Stimulated activated CD8-positive, alpha-beta memory T cell treated with anti-CD3 and anti-CD28 coated beads, Interleukin-15, amount 100 ng/mL, for 1 hour (primary cell): ENCODE data around the gene EXD2.
"Not testable (repeated sequence)": the region's sequence is repeated elsewhere in the genome, so short reads cannot be mapped to it uniquely, and the experiment has no call there.

ENCODE experiments used
- DNase-seq: peaks from one replicate; pipeline ENCODE4 v3.0.0-alpha.2; 2020; ENCODE audit warnings: low read depth

EXD2 gene

DNA sequence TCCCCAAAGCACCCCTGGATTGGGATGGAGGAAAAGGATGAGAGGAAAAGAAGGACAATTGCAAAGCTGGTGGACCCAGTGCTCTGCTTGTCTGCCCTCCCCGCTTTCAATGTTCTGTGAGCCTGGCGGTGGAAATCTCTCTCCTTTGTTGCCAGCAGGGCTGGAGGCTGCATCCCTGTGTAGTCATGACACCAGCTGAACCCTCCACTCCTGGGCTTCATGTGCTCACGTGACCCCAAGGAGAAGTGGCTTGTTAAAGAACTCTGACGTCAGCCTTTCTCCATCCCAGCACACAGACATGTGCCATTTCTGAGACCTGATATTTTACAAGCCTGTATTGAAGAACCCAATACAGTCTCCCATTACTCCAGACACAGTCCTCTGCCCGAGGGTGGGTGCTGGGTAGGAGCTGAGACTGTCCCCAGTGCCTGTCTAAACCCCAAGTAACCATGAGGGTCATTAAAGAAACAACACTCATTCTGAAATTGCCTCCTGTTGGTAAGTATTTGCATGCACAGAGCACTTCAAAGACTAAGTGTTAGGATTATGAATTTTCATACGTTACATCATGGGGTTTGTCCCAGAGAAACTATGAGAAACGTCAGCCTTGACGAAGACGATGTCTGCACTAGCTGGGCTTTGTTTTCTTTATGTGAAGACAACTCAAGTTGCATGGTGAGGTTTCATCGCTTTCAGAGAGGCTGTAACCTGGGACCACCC lies 90.3 kb downstream of the EXD2 start:
- no peak for DNase-seq

GRCh38 chr14:69282448-69282847 lies 91.2 kb downstream of the EXD2 start:
- no peak for DNase-seq

DNA sequence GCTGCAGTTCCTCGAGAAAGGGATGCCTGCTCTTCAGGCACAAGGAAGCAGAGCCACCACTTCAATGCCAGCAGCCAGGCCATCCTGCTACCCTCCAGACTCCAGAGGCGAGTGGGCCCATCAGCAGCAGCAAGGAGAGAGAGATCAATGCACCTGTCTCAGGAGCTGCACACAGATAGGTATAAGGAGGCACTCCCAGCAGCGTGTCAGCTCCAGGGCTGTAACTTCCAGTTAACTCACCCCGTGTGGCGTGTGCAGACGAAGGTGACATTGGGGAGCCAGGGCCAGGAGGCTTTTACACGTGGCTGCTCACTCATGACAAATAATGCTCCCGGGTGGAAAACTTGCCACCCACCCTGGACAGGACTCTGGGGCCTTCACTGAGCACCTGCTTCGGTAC lies 92.9 kb downstream of the EXD2 start:
- no peak for DNase-seq

DNA sequence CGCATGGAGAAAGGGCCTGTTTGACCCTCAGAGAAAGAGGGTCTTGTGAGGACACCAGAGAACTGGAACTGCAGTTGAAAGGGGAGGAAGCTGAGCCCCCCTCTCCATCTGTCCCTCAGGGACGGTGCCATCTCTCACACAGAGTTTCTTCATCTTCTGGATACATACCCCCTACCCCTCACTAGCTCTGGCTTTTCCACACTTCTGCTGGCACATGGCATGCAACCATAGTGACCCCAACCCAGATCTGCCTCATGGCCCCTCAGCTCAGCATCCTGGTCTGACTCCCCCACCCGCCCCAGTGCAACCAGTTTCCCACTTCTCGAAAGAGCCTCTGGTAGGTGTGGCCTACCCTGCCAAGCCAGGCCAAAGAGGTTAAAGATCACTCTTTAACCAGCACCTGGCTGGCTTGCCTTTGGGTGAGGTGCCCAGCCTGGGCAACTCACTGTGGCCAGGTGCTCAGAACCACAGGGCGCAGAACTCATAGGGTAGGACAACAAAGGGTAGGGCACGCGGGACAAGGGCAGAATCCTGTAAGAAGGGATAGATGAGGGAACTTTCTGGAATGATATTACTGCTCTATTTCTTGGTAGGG lies 94.5 kb downstream of the EXD2 start:
- no peak for DNase-seq

DNA sequence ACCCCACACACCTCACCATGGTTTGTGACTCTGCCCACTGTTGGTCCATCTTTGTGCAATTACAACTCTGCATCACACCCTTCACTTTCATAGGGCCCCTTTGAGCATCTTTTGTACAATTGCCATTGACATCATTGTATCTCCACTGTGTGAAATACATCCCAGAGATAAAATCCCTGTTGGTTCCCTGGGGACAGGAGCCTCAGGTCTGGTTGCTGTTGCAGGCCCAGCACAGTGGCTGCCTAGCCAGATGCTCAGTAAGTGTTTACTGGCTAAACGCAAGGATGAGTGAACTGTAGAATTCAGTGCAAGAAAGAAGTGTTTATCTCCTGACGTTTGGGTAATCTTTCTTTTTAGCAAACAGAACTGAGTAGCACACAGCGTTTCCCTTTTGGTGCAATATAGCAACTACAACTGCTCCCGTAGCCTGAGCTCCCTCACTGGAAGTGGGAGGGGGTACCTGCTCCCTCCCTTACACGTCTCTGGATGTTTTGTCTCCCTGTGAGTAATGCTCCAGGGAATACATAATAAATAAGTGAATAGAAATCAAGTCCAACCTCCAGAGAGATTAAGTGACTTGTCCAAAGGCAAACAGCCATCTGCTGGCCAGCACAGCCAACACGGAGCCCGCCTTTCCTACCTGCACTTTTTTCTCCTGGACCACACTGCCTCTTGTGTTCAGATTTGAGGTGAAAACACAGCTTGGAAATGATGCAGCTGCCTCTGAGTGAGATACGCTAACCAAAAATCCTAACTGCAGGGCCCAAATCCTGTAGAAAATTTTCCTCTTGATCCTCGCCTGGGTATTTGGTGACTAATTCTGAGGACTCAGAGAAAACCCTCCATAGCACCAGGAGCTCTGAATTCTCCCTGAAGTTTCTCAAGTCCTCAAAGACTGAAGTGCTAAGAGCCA lies 96.1 kb downstream of the EXD2 start:
- no peak for DNase-seq

DNA sequence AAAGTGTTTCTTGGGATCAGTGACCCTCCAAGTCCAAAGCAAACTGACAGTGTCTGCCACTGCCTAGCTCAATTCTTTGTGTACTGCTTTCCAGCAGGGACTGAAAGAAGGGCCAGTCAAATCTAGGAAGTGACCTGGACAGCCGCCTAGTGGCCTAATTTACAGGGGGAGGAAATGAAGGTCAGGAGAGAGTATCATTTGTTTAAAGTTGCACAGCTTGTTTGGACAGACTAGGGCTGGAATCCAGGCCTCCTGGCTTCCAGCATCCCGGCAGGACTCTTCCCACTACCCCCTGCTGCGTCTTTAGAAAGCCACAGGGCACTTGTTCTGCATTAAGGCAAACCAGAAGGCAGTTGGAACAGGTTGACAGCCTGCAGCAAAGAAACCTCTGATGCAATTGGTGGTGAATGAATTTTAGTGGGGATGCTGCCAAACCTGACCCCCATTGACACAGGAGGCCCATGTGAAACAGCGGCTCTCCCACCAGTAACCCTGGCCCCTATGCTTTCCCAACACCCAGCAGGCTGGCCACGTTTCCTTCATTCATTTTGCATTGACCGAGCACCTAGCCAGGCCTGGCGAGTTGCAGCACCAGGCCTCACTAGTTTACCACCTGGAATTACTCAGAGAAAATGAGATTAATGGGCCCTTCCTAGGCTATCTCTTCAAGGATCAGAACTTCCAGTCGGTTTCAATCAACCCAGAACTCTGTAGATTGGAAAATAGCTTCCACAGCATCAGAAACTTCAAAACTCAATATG lies 96.9 kb downstream of the EXD2 start:
- DNase-seq = no peak

GRCh38 chr14:69288956-69289705 lies 97.8 kb downstream of the EXD2 start:
- DNase-seq = no peak

DNA sequence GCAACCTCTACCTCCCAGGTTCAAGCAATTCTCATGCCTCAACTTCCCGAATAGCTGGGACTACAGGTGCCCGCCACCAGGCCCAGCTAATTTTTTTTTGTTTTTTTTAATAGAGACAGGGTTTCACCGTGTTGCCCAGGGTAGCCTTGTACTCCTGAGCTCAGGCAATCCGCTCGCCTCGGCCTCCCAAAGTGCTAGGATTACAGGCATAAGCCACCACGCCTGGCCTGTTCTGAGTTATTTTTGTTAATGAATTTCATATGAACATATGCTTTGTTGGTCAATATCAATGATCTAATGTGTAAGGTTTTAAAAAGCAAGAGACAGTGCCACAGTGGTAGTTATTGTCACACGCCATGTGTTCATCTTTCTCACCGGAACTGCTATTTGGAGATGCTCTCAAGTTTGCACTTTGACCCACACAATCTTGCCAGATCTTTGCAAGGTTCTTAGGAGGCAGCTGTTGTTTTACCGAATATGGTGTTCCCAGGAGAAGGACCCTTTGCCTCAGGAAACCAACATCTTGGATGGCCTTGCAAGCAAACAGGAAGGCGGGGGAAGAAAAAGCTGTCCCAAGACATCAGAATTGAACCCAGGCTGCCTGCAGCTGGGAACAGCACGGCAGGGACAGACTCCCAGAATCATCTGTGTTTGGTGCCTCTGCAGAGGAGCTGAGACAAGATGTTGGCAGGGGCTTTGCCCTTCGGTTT lies 98.7 kb downstream of the EXD2 start:
- DNase-seq = no peak

GRCh38 chr14:69290881-69291280 lies 99.6 kb downstream of the EXD2 start:
- not testable (repeated sequence) for DNase-seq

- DNase-seq = no peak
Measured at GRCh38 chr14:69291396-69291795, 100.1 kb downstream of the EXD2 start.

DNA sequence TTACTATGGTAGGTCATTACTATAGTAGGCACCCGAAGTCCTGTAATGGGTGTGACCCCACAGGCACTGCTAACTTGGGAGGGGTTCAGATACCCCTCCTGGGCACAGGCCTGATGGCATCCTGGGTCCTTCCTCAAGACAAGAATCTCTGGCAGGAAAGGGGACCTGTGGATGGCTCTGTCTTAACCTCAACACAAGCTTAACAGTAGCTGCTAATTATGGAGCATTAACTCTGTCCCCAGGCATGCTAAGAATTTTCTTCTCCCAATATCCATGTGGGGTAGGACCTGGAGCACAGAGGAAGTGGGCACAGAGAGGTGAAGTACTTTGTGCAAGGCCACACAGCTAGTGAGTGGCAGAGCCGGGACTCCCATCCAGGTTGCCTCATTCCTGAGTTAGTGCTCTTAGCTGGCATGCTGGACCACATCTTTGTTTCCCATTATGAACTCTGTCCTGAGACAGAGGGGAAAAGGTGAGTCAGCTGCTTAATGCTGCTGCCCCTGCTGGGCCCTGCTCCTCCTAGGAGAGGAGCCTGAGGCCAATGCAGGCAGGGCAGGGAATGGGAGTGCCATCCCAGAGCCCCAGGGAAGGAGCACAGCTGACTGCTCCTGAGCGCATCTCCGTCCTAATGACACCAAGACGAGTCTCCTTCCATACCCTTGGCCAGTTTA lies 100.7 kb downstream of the EXD2 start:
- no peak for DNase-seq
